K562 (cell line): ENCODE data around the gene KCNK4. TPM values are rescaled to one million over a fixed set of nuclear protein-coding genes. Genes with fewer than 3 reads are reported as not detected.

Experiments
- ARNT ChIP-seq, 2 experiments: fragments of 450-650 bp; IDR thresholded peaks; 2 replicates each; pipeline ENCODE4 v1.6.1; 2016; ENCODE audit warnings: mild to moderate bottlenecking in 1 of 2
- BHLHE40 ChIP-seq: IDR thresholded peaks from 2 replicates; pipeline ENCODE4 v1.6.1; 2011; ENCODE audit warnings: low read length, improper control_type of control experiment
- CBFA2T2 ChIP-seq: fragments of 450-650 bp; conservative IDR thresholded peaks from 2 replicates; pipeline ENCODE4 v1.6.1; 2017; ENCODE audit warnings: mild to moderate bottlenecking
- CXXC5 ChIP-seq: fragments of 250-450 bp; sonication (Bioruptor Pico); IDR thresholded peaks from 2 replicates; pipeline ENCODE4 v1.8.0; 2022; ENCODE audit warnings: inconsistent platforms, mild to moderate bottlenecking, moderate library complexity
- GATAD2A ChIP-seq: fragments of 450-650 bp; IDR thresholded peaks from 2 replicates; pipeline ENCODE4 v1.6.1; 2017
- GATAD2B ChIP-seq: fragments of 450-650 bp; IDR thresholded peaks from 2 replicates; pipeline ENCODE4 v1.6.1; 2017; ENCODE audit warnings: mild to moderate bottlenecking, borderline replicate concordance
- GTF2F1 ChIP-seq: IDR thresholded peaks from 2 replicates; pipeline ENCODE4 v1.6.1; 2011; ENCODE audit warnings: low read depth, low read length, improper control_type of control experiment
- ILK ChIP-seq: fragments of 450-650 bp; IDR thresholded peaks from 2 replicates; pipeline ENCODE4 v1.6.1; 2016; ENCODE audit warnings: missing genetic modification characterization, low read depth, mild to moderate bottlenecking, missing compliant biosample characterization, moderate library complexity, borderline replicate concordance
- MAFF ChIP-seq: IDR thresholded peaks from 2 replicates; pipeline ENCODE4 v1.6.1; 2012; ENCODE audit warnings: low read length, improper control_type of control experiment
- MAFG ChIP-seq: fragments of 450-650 bp; conservative IDR thresholded peaks from 2 replicates; pipeline ENCODE4 v1.6.1; 2016; ENCODE audit warnings: missing genetic modification characterization, missing compliant biosample characterization
- MTA3 ChIP-seq: fragments of 450-650 bp; formaldehyde crosslinking; IDR thresholded peaks from 2 replicates; pipeline ENCODE4 v1.6.1; 2017; ENCODE audit warnings: mild to moderate bottlenecking, borderline replicate concordance
- NCOR1 ChIP-seq: fragments of 450-650 bp; IDR thresholded peaks from 2 replicates; pipeline ENCODE4 v1.6.1; 2016; ENCODE audit warnings: mild to moderate bottlenecking, moderate library complexity
- PML ChIP-seq: IDR thresholded peaks from 2 replicates; pipeline ENCODE4 v1.6.1; 2012; ENCODE audit warnings: low read length, inconsistent platforms
- SMAD1 ChIP-seq: fragments of 150-350 bp; IDR thresholded peaks from 2 replicates; pipeline ENCODE4 v1.6.1; 2014; ENCODE audit warnings: low read length, low read depth; ENCODE audit not compliant: partially characterized antibody
- SMAD3 ChIP-seq: fragments of 450-650 bp; formaldehyde crosslinking; conservative IDR thresholded peaks from 2 replicates; pipeline ENCODE4 v1.4.0; 2020; ENCODE audit warnings: mild to moderate bottlenecking
- SOX6 ChIP-seq: fragments of 450-650 bp; IDR thresholded peaks from 2 replicates; pipeline ENCODE4 v1.6.1; 2014; ENCODE audit warnings: mild to moderate bottlenecking
- SREBF2 ChIP-seq: sonication (generic); formaldehyde crosslinking; IDR thresholded peaks from 2 replicates; pipeline ENCODE4 v1.4.0; 2020; ENCODE audit warnings: mild to moderate bottlenecking, missing genetic modification reagents
- XRCC5 ChIP-seq: fragments of 200-400 bp; formaldehyde crosslinking; IDR thresholded peaks from 2 replicates; pipeline ENCODE4 v1.6.1; 2017; ENCODE audit warnings: low read depth, mild to moderate bottlenecking, low read length
- ZNF134 ChIP-seq: fragments of 250-450 bp; sonication (Bioruptor Pico); conservative IDR thresholded peaks from 2 replicates; pipeline ENCODE4 v1.4.0; 2020
- ZNF316 ChIP-seq: fragments of 450-650 bp; IDR thresholded peaks from 2 replicates; pipeline ENCODE4 v1.6.1; 2016
- ZNF324 ChIP-seq: fragments of 250-450 bp; sonication (Bioruptor Pico); IDR thresholded peaks from 2 replicates; pipeline ENCODE4 v1.4.0; 2020; ENCODE audit warnings: mild to moderate bottlenecking
- polyA plus RNA-seq, 8 experiments: library from polyadenylated mRNA; depleted of rRNA in 4 of 8; stranded (reverse) in 5 of 8; unstranded in 3 of 8; fragments of >200 nt; fragmentation: Nextera tagmentation in 2 of 8; fragmentation: Illumina TruSeq in 1 of 8; extraction: Ambion mirVana in 2 of 8; extraction: Trizol in 1 of 8; gene quantifications; 2 replicates each; pipeline versions ENCODE4 v1.2.1 to v1.2.3, GENCODE V29; 2011 to 2014; ENCODE audit warnings: inconsistent platforms in 1 of 8, missing spikeins in 1 of 8
- total RNA-seq, 7 experiments: library from RNA; depleted of rRNA in 6 of 7; stranded (reverse); fragments of >200 nt in 6 of 7; fragmentation: Illumina TruSeq in 2 of 7; extraction: Trizol in 2 of 7; gene quantifications; 2 replicates each; pipeline versions ENCODE4 v1.2.1 to v1.2.3, GENCODE V29; 2011 to 2021; ENCODE audit warnings: low replicate concordance in 1 of 7
- TF ChIP-seq, protein P1 (sequence below): sonication (generic); formaldehyde crosslinking; IDR thresholded peaks from 2 replicates; pipeline ENCODE4 v1.8.0; 2022; ENCODE audit warnings: mild to moderate bottlenecking, missing genetic modification reagents
- TF ChIP-seq, protein P2 (sequence below): fragments of 200-800 bp; sonication (Bioruptor generic); IDR thresholded peaks from 2 replicates; pipeline ENCODE4 v1.6.1; 2017; ENCODE audit warnings: missing genetic modification characterization, missing compliant biosample characterization
- TF ChIP-seq, protein P3 (sequence below): sonication (generic); IDR thresholded peaks from 2 replicates; pipeline ENCODE4 v1.6.1; 2016

Gene KCNK4
- total and polyA plus RNA-seq, 9 of the 15 experiments (the other 6 are each of a cell fraction or from before 2014, with no cell fraction given), result not detected

DNA sequence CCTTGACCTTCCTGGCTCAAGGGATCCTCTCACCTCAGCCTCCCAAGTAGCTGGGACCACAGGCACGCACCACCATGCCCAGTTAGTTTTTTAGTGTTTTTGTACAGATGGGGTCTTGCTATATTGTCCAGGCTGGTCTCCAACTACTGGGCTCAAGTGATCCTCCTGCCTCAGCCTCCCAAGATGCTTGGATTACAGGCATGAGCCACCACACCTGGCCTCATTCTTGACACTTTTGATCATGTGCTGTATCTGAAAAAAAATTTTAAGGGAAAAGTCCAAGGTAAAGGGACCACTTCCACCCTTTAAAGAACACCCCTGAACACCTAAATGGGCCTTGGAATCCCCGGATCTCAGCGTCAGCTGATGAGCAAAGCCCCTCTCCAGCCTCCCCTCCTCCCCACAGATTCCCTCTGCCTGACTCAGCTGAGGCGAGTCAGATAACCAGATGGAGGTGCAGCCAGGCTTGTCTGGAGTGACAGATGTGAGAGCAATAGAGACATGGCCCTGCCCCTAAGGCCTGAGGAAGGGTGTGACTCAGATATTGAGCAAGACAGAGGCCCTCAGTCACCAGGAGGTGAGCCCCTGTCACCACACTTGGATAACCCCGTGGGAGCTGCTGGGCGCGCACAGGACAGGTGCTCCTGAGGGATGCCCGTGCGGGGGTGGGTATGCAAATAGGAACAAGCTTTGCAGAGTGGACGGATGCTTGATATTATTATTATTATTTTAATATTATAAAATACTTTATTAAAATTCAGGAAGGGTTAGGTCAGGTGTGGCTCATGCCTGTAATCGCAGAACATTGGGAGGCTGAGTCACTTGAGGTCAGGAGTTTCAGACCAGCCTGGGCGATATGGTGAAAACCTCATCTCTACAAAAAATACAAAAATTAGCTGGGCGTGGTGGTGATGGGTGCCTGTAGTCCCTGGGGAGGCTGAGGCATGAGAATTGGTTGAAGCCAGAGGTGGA is 43.9 kb downstream of the KCNK4 start (continued):
- TF ChIP-seq, protein P1, sequence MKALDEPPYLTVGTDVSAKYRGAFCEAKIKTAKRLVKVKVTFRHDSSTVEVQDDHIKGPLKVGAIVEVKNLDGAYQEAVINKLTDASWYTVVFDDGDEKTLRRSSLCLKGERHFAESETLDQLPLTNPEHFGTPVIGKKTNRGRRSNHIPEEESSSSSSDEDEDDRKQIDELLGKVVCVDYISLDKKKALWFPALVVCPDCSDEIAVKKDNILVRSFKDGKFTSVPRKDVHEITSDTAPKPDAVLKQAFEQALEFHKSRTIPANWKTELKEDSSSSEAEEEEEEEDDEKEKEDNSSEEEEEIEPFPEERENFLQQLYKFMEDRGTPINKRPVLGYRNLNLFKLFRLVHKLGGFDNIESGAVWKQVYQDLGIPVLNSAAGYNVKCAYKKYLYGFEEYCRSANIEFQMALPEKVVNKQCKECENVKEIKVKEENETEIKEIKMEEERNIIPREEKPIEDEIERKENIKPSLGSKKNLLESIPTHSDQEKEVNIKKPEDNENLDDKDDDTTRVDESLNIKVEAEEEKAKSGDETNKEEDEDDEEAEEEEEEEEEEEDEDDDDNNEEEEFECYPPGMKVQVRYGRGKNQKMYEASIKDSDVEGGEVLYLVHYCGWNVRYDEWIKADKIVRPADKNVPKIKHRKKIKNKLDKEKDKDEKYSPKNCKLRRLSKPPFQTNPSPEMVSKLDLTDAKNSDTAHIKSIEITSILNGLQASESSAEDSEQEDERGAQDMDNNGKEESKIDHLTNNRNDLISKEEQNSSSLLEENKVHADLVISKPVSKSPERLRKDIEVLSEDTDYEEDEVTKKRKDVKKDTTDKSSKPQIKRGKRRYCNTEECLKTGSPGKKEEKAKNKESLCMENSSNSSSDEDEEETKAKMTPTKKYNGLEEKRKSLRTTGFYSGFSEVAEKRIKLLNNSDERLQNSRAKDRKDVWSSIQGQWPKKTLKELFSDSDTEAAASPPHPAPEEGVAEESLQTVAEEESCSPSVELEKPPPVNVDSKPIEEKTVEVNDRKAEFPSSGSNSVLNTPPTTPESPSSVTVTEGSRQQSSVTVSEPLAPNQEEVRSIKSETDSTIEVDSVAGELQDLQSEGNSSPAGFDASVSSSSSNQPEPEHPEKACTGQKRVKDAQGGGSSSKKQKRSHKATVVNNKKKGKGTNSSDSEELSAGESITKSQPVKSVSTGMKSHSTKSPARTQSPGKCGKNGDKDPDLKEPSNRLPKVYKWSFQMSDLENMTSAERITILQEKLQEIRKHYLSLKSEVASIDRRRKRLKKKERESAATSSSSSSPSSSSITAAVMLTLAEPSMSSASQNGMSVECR (CRISPR knock-in tag), result peak; percentile 77
- TF ChIP-seq GATAD2A (peak; percentile 74; the same call in 1 of the 2 replicates), XRCC5 (peak; percentile 71), GATAD2B (peak; percentile 84), ARNT (IDR thresholded peaks at IDR 0.05) (peak; percentile 85 to 94), CXXC5 (CRISPR knock-in tag) (peak; percentile 70), ZNF134 (peak; percentile 41; the same call in 1 of the 2 replicates), PML (peak; percentile 97), SOX6 (peak; percentile 95), GTF2F1 (no peak), SMAD1 (peak; percentile 87), ZNF324 (CRISPR knock-in tag) (no peak), MAFG (tag) (peak; percentile 77), SMAD3 (peak; percentile 58; the same call in 1 of the 2 replicates), SREBF2 (CRISPR knock-in tag) (no peak), ZNF316 (peak; percentile 71), MAFF (peak; percentile 75; the same call in 1 of the 2 replicates), NCOR1 (peak; percentile 99), MTA3 (peak; percentile 85), CBFA2T2 (peak; percentile 99), BHLHE40 (peak; percentile 85), ILK (no peak)
- TF ChIP-seq, protein P2, sequence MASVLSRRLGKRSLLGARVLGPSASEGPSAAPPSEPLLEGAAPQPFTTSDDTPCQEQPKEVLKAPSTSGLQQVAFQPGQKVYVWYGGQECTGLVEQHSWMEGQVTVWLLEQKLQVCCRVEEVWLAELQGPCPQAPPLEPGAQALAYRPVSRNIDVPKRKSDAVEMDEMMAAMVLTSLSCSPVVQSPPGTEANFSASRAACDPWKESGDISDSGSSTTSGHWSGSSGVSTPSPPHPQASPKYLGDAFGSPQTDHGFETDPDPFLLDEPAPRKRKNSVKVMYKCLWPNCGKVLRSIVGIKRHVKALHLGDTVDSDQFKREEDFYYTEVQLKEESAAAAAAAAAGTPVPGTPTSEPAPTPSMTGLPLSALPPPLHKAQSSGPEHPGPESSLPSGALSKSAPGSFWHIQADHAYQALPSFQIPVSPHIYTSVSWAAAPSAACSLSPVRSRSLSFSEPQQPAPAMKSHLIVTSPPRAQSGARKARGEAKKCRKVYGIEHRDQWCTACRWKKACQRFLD (CRISPR knock-in tag), result peak; percentile 91
- TF ChIP-seq, protein P3, sequence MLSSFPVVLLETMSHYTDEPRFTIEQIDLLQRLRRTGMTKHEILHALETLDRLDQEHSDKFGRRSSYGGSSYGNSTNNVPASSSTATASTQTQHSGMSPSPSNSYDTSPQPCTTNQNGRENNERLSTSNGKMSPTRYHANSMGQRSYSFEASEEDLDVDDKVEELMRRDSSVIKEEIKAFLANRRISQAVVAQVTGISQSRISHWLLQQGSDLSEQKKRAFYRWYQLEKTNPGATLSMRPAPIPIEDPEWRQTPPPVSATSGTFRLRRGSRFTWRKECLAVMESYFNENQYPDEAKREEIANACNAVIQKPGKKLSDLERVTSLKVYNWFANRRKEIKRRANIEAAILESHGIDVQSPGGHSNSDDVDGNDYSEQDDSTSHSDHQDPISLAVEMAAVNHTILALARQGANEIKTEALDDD, result peak; percentile 70
